Sigmoid colon (tissue), 7 donors: ENCODE measurements around the gene HDLBP. TPM values are rescaled to one million over a fixed set of nuclear protein-coding genes. Genes with fewer than 3 reads are reported as not detected.

ENCODE experiments used
- DNase-seq: peaks from one replicate; pipeline ENCODE4 v3.0.0-alpha.2; 2019
- H3K27ac ChIP-seq, 4 donors: fragments of 200-600 bp; sonication (generic); one replicate each; pipeline ENCODE4 v1.5.1; 2016 to 2019; ENCODE audit warnings: mild to moderate bottlenecking in 1 of 4
- H3K27me3 ChIP-seq, 3 donors: fragments of 200-600 bp; sonication (generic); one replicate each; pipeline ENCODE4 v1.5.1; 2019; ENCODE audit warnings: mild to moderate bottlenecking in 1 of 3
- H3K36me3 ChIP-seq, 4 donors: fragments of 200-600 bp; sonication (generic); one replicate each; pipeline ENCODE4 v1.5.1; 2016 to 2019
- H3K4me1 ChIP-seq, 4 donors: fragments of 200-600 bp; sonication (generic); one replicate each; pipeline ENCODE4 v1.5.1; 2017 to 2019
- H3K4me3 ChIP-seq, 4 donors: fragments of 200-600 bp; sonication (generic); one replicate each; pipeline ENCODE4 v1.5.1; 2017 to 2019; ENCODE audit warnings: mild to moderate bottlenecking in 2 of 4, moderate library complexity in 1 of 4
- H3K9me3 ChIP-seq, 4 donors: fragments of 200-600 bp in 3 of 4; sonication (generic) in 3 of 4; one replicate each; pipeline versions ENCODE4 v1.5.1 to v1.6.1; 2013 to 2019
- CTCF ChIP-seq, 4 experiments: fragments of 450-650 bp in 3 of 4; fragments of 200-600 bp in 1 of 4; IDR thresholded peaks; one replicate each; pipeline ENCODE4 v1.5.1; 2016 to 2019; ENCODE audit warnings: antibody characterized with exemption in 4 of 4, mild to moderate bottlenecking in 3 of 4, moderate library complexity in 2 of 4
- EP300 ChIP-seq, 4 donors: sonication (generic); formaldehyde crosslinking; IDR thresholded peaks; one replicate each; pipeline ENCODE4 v1.6.1; 2017; ENCODE audit warnings: antibody characterized with exemption in 4 of 4
- POLR2A ChIP-seq, 2 donors: fragments of 450-650 bp; IDR thresholded peaks; one replicate each; pipeline ENCODE4 v1.6.1; 2016; ENCODE audit warnings: antibody characterized with exemption in 2 of 2, mild to moderate bottlenecking in 2 of 2, moderate library complexity in 2 of 2
- POLR2AphosphoS5 ChIP-seq, 4 donors: sonication (generic); formaldehyde crosslinking; IDR thresholded peaks; one replicate each; pipeline ENCODE4 v1.6.1; 2017; ENCODE audit warnings: antibody characterized with exemption in 4 of 4
- WGBS, 2 donors: extraction: QIAGEN DNeasy Blood & Tissue Kit; methylation state at CpG; one replicate each; pipeline ENCODE4 v1.1.7; 2013; 5-methylcytosine and 5-hydroxymethylcytosine counted together
- intact Hi-C: fragments of 100-400 bp; cut with DNase I; formaldehyde crosslinking; loops from one replicate; pipeline ENCODE4 v1.15.1; 2023
- polyA plus RNA-seq, 3 donors: library from polyadenylated mRNA; stranded (reverse); fragments of 200-250 nt; gene quantifications; one replicate each; pipeline ENCODE4 v1.2.3, GENCODE V29; 2013
- total RNA-seq, 4 donors: library from RNA; depleted of rRNA; stranded (reverse); fragments of >200 nt; gene quantifications; one replicate each; pipeline ENCODE4 v1.1.0, GENCODE V29; 2016
- donor health status: healthy with polysubstance abuse.
- donor health status: Bipolar disorder and iron deficiency.
- donor health status: healthy.

HDLBP gene
- total and polyA plus RNA-seq, 7 donors, result 115 to 281 (median 201) TPM

GRCh38 chr2:241207151-241207550 is 108.3 kb downstream of the HDLBP start:
- Histone ChIP-seq H3K4me3 (no peak overlapping the region), H3K27me3 (no peaks in the 10 kb centered on the region), H3K9me3 (no peaks in the 10 kb centered on the region), H3K36me3 (no peaks in the 10 kb centered on the region), H3K27ac (no peak overlapping the region), H3K4me1 (no peaks in the 10 kb centered on the region)
- intact Hi-C loops, result no loop called here
- WGBS, 2 donors, result 87 to 90% methylated on average over 1 of the region's 1 CpG
- no peak for DNase-seq
- TF ChIP-seq EP300 (IDR thresholded peaks at IDR 0.05) (no peak), POLR2A (IDR thresholded peaks at IDR 0.05) (no peak), POLR2AphosphoS5 (IDR thresholded peaks at IDR 0.05) (no peak), CTCF (IDR thresholded peaks at IDR 0.05) (no peak)

GRCh38 chr2:241205086-241205485 is 110.4 kb downstream of the HDLBP start:
- 84 to 93% methylated on average over 3 of the region's 3 CpGs for WGBS, 2 donors
- Histone ChIP-seq H3K36me3 (no peaks in the 10 kb centered on the region), H3K4me3 (no peak overlapping the region), H3K4me1 (no peaks in the 10 kb centered on the region), H3K9me3 (no peaks in the 10 kb centered on the region), H3K27ac (no peak overlapping the region), H3K27me3 (no peaks in the 10 kb centered on the region)
- intact Hi-C loops, result no loop called here
- no peak for TF ChIP-seq EP300 (IDR thresholded peaks at IDR 0.05)
- no peak for TF ChIP-seq CTCF (IDR thresholded peaks at IDR 0.05)
- no peak for TF ChIP-seq POLR2AphosphoS5 (IDR thresholded peaks at IDR 0.05)
- no peak for TF ChIP-seq POLR2A (IDR thresholded peaks at IDR 0.05)
- no peak for DNase-seq

- Histone ChIP-seq H3K27me3 (no peaks in the 10 kb centered on the region), H3K9me3 (no peaks in the 10 kb centered on the region), H3K36me3 (no peaks in the 10 kb centered on the region), H3K4me1 (no peaks in the 10 kb centered on the region), H3K27ac (no peak overlapping the region), H3K4me3 (no peak overlapping the region)
- no peak for TF ChIP-seq EP300 (IDR thresholded peaks at IDR 0.05)
- TF ChIP-seq CTCF (IDR thresholded peaks at IDR 0.05), result no peak
- TF ChIP-seq POLR2A (IDR thresholded peaks at IDR 0.05), result no peak
- TF ChIP-seq POLR2AphosphoS5 (IDR thresholded peaks at IDR 0.05), result no peak
- intact Hi-C loops, result no loop called here
- 79 to 84% methylated on average over 4 of the region's 4 CpGs for WGBS, 2 donors
- DNase-seq, result no peak
Observed at GRCh38 chr2:241204490-241204889, 111.0 kb downstream of the HDLBP start.

DNA sequence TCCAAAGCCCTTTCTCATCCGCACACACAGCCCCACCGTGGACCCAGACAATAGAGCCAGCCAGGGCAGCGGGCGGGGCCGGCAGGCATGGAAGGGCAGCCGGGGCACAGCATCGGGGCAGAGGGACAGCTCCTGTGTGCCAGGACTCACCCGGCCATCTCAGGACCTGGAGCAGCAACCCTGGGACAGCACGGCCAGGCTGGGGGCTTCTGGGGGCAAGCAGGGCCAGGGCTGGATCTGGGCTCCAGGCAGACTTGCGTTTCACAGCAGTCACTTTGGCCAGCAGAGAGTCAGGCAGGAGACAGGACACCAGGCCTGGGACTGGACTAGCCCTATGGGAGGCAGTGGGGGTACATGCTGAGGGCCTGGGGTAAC is 111.5 kb downstream of the HDLBP start:
- H3K4me3 ChIP-seq, result no peak overlapping the region
- TF ChIP-seq POLR2AphosphoS5 (IDR thresholded peaks at IDR 0.05), result no peak
- no peak for TF ChIP-seq CTCF (IDR thresholded peaks at IDR 0.05)
- no peak for TF ChIP-seq POLR2A (IDR thresholded peaks at IDR 0.05)
- no peak for TF ChIP-seq EP300 (IDR thresholded peaks at IDR 0.05)
- no peaks in the 10 kb centered on the region for H3K27me3 ChIP-seq
- no peaks in the 10 kb centered on the region for H3K9me3 ChIP-seq
- H3K36me3 ChIP-seq, result no peaks in the 10 kb centered on the region
- intact Hi-C loops, result no loop called here
- H3K27ac ChIP-seq, result no peak overlapping the region
- 61 to 87% methylated on average over 10 of the region's 10 CpGs for WGBS, 2 donors
- H3K4me1 ChIP-seq, result no peaks in the 10 kb centered on the region
- no peak for DNase-seq

DNA sequence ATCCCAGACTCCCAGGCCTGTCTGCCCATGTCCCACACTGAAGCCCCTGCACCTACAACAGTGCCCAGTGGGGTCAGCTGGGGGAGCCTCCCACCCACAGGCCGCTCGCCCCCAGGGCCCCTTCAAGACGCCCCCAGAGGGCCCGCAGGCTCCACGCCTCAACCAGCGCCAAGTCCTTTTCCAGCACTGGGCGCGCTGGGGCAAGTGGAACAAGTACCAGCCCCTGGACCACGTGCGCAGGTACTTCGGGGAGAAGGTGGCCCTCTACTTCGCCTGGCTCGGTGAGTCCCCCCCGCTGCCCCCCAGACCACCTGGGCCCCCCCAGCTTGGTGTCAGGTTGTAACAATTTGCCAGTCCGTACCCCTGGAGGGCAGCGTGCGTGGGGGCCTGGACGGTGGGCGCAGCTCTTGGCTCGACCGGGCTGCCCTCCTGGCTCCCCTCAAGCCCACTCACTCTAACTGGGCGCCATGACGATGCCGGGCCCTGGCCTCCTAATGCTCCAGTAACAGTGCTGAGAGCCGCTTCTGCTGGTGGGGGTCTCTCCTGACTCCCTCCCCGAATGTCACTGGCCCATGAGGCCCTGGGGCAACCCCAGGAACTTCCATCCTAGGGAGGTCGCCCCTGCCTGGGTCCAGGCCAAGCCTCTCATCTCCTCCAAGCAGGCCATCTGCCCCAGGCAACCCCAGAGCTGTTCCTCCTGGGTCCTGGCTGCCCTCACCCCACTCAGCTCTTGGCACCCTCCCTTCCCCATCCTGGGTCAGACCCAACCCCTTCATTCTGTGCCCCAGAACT is 112.1 kb downstream of the HDLBP start:
- 93 to 96% methylated on average over 27 of the region's 27 CpGs for WGBS, 2 donors

More for the DNA sequence above, 112.1 kb downstream of the HDLBP start:
- TF ChIP-seq POLR2AphosphoS5 (IDR thresholded peaks at IDR 0.05) (no peak), POLR2A (IDR thresholded peaks at IDR 0.05) (no peak), EP300 (IDR thresholded peaks at IDR 0.05) (no peak), CTCF (IDR thresholded peaks at IDR 0.05) (no peak)
- Histone ChIP-seq H3K36me3 (no peaks in the 10 kb centered on the region), H3K4me3 (no peak overlapping the region), H3K9me3 (no peaks in the 10 kb centered on the region), H3K27me3 (no peaks in the 10 kb centered on the region), H3K4me1 (no peaks in the 10 kb centered on the region), H3K27ac (no peak overlapping the region)
- no peak for DNase-seq
- intact Hi-C loops, result no loop called here
